ENCODE data around the gene FURIN. TPM values are rescaled to one million over a fixed set of nuclear protein-coding genes. Genes with fewer than 3 reads are reported as not detected.

Gene FURIN
- total and polyA plus RNA-seq, 2 of the 4 experiments (the other 2 are of a cell fraction), result 34.8 to 54.3 TPM

DNA sequence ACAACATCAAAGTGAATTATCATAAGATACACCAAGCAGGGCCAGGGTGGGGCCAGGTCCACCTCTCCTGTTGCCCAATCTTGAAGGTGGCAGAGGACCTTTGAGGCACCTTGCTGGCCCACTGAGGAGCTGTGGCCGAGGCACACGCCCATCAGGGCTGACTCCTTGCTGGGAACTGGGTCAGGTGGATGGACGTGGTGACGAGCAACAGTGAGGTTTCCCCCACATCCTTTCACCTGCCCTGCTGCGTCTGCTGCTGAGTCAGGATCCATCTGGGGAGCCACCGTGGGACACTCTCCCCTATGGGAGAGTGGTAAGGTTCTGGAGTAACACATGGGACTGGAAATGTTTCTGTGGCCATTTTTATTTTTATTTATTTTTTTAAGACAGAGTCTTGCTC lies 17.3 kb upstream of the FURIN start:
- no peak overlapping the region for H2BK5ac ChIP-seq (ENCODE audit: low read depth, low read length, poor library complexity, severe bottlenecking)

More for the DNA sequence above, 17.3 kb upstream of the FURIN start:
- peaks cover 2% of the 10 kb centered on the region; the same call in 1 of the 2 replicates for H3K4me1 ChIP-seq (ENCODE audit: control insufficient read depth, insufficient read depth, low read length)
- H3K4ac ChIP-seq (ENCODE audit: low read depth, low read length), result no peak overlapping the region
- H3K36me3 ChIP-seq (ENCODE audit: control insufficient read depth, insufficient read depth, low read length), result no peaks in the 10 kb centered on the region
- 0 out of 3 replicates have a peak overlapping the region, but pooled peaks have one; percentile 53 for H2BK15ac ChIP-seq (ENCODE audit: low read depth, low read length)
- no peak overlapping the region for H4K8ac ChIP-seq (ENCODE audit: low read depth in 2 of 2, low read length in 2 of 2)
- no peak overlapping the region for H2BK20ac ChIP-seq (ENCODE audit: low read depth, low read length)
- TF ChIP-seq RCOR1 (IDR thresholded peaks at IDR 0.05; ENCODE audit: insufficient replicate concordance, low read length), result no peak
- TF ChIP-seq USF2 (IDR thresholded peaks at IDR 0.05; ENCODE audit: low read depth, low read length), result no peak
- no peak for TF ChIP-seq BHLHE40 (IDR thresholded peaks at IDR 0.05; ENCODE audit: low read depth, low read length)
- no peak for TF ChIP-seq CTCF (conservative IDR thresholded peaks at IDR 0.05; ENCODE audit: low read depth, low read length)
- TF ChIP-seq CEBPB (IDR thresholded peaks at IDR 0.05; ENCODE audit: low read depth, low read length), result no peak
- TF ChIP-seq MAZ (IDR thresholded peaks at IDR 0.05; ENCODE audit: borderline replicate concordance, low read depth, low read length), result no peak
- TF ChIP-seq CHD1 (IDR thresholded peaks at IDR 0.05; ENCODE audit: low read depth, low read length), result no peak
- no peak for TF ChIP-seq SMC3 (IDR thresholded peaks at IDR 0.05; ENCODE audit: low read depth, low read length)
- TF ChIP-seq NFE2L2 (IDR thresholded peaks at IDR 0.05; ENCODE audit: low read depth, low read length), result no peak
- TF ChIP-seq RAD21 (IDR thresholded peaks at IDR 0.05; ENCODE audit: low read length), result no peak
- TF ChIP-seq MAFK (IDR thresholded peaks at IDR 0.05; ENCODE audit: low read depth, low read length), result no peak
- no peak for TF ChIP-seq MXI1 (IDR thresholded peaks at IDR 0.05; ENCODE audit: borderline replicate concordance, low read depth, low read length)
- TF ChIP-seq FOS (IDR thresholded peaks at IDR 0.05; ENCODE audit: low read depth, low read length), result no peak
- no peaks in the 10 kb centered on the region for H3K9me3 ChIP-seq (ENCODE audit: control insufficient read depth, insufficient read depth, low read length)
- no peak overlapping the region for H4K5ac ChIP-seq (ENCODE audit: low read depth, low read length)
- H3K56ac ChIP-seq (ENCODE audit: extremely low read depth, insufficient read depth, low read length), result no peak overlapping the region
- POLR2A ChIA-PET (ENCODE audit: unreplicated experiment), result no interaction called here
- no peak overlapping the region for H3K14ac ChIP-seq (replicated peaks; ENCODE audit: low read depth, low read length)
- no CpG with 5 or more reads among the region's 6 CpGs for WGBS, 2 experiments (ENCODE audit: extremely low coverage in 2 of 2, insufficient read length in 1 of 2)
- H2AK5ac ChIP-seq (ENCODE audit: low read depth, low read length), result peak overlapping the region; percentile 46; the same call in 1 of the 2 replicates
- H3K4me3 ChIP-seq (ENCODE audit: insufficient read depth, low read depth, low read length), result no peak overlapping the region
- peak overlapping the region; percentile 5 for H2AFZ ChIP-seq (replicated peaks; ENCODE audit: low read length, poor library complexity)
- no peak overlapping the region for H2BK120ac ChIP-seq (ENCODE audit: low read depth, low read length)
- no peak overlapping the region for H3K4me2 ChIP-seq (ENCODE audit: low read depth, low read length)
- H3K18ac ChIP-seq (ENCODE audit: low read depth, low read length), result no peak overlapping the region
- CTCF ChIA-PET, result no interaction called here
- H3K23ac ChIP-seq (ENCODE audit: low read depth, low read length), result no peak overlapping the region
- dilution Hi-C loops (cut with HindIII; ENCODE audit: low sequenced_read_pairs, unreplicated experiment), result no loop called here
- H2AK9ac ChIP-seq (replicated peaks; ENCODE audit: low read depth, low read length, poor library complexity), result no peak overlapping the region
- intact Hi-C loops (cut with micrococcal nuclease), result no loop called here
- H3K9me1 ChIP-seq (ENCODE audit: insufficient read depth, low read length), result 0 out of 2 replicates have a peak, but pooled peaks cover 2% of the 10 kb centered on the region
- no peaks in the 10 kb centered on the region for H3K27me3 ChIP-seq (ENCODE audit: control insufficient read depth, insufficient read depth, low read length)
- DNase-seq (peak; percentile 48), ATAC-seq (ENCODE audit: low read depth) (no peak)
- in situ Hi-C loops (cut with MboI; ENCODE audit: low sequenced_read_pairs), result no loop called here
- H3K79me1 ChIP-seq (ENCODE audit: low read depth in 1 of 2, low read length in 2 of 2), result no peaks in the 10 kb centered on the region
- H4K91ac ChIP-seq (ENCODE audit: insufficient read depth, low read depth, low read length), result no peak overlapping the region
- H4K20me1 ChIP-seq (ENCODE audit: insufficient read depth, low read length), result no peaks in the 10 kb centered on the region
- H3K27ac ChIP-seq (ENCODE audit: insufficient read depth, low read length), result no peak overlapping the region
- no peak overlapping the region for H3K9ac ChIP-seq (ENCODE audit: low read depth, low read length)
- no TSS peak for BruUV-seq (replicated peaks)

Measured in IMR-90 (cell line).